GM12892 (cell line): ENCODE results near the gene RAB10.
A peak's percentile ranks its signal among the peaks of the same experiment; 100 is the strongest.
"Not testable (repeated sequence)": the region's sequence is repeated elsewhere in the genome, so short reads cannot be mapped to it uniquely, and the experiment has no call there.

ENCODE experiments used
- DNase-seq: peaks from one replicate; pipeline ENCODE4 v3.0.0; 2011; ENCODE audit not compliant: insufficient read length
- FAIRE-seq: peaks from 2 replicates; lab custom pipeline; 2011; peaks lifted over from hg19 to GRCh38; lab: Jason Lieb, UNC
- POLR2A ChIP-seq: IDR thresholded peaks from 2 replicates; pipeline ENCODE4 v1.6.1; 2011; ENCODE audit warnings: low read depth, low read length, control low read depth
- POLR2AphosphoS5 ChIP-seq: IDR thresholded peaks from 2 replicates; pipeline ENCODE4 v1.6.1; 2011; ENCODE audit warnings: low read depth, low read length, control low read depth
- TAF1 ChIP-seq: IDR thresholded peaks from 2 replicates; pipeline ENCODE4 v1.6.1; 2011; ENCODE audit warnings: low read depth, mild to moderate bottlenecking, control low read depth, low read length, borderline replicate concordance

RAB10 gene

DNA sequence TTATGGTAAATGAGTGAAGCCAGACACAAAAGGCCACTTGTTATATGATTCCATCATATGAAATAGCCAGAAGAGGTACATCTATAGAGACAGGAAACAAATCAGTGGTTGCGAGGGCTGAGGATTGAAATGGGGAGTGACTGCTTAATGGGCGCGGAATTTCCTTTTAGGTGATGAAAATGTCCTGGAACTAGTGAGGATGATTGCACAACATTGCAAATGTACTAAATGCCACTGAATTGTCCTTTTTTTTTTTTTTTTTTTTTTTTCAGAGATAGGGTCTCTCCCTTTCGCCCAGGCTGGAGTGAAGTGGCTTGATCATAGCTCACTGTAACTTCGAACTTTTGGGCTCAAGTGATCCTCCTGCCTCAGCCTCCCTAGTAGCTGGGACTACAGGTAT lies 123.7 kb downstream of the RAB10 start:
- DNase-seq (no peak), FAIRE-seq (no peak)
- TF ChIP-seq TAF1 (no peak), POLR2A (no peak), POLR2AphosphoS5 (no peak)

DNA sequence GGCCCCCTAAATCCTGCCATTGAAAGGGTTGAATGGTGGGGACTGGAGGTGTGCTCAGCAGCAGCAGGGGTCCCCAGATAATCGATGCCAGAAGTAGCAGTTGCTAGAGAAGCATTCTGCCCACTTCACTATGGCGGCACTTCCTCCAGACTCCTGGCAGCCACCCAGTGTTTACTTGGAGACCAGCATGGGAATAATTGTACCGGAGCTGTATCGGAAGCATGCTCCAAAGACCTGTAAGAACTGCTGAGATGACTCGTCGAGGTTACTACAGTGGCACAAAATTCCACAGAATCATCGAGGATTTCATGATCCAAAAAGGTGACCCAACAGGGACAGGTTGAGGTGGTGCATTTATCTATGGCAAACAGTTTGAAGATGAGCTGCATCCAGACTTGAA lies 128.0 kb downstream of the RAB10 start:
- TF ChIP-seq POLR2A = no peak
- no peak for TF ChIP-seq POLR2AphosphoS5
- TF ChIP-seq TAF1 = no peak
- DNase-seq (no peak), FAIRE-seq (no peak)

DNA sequence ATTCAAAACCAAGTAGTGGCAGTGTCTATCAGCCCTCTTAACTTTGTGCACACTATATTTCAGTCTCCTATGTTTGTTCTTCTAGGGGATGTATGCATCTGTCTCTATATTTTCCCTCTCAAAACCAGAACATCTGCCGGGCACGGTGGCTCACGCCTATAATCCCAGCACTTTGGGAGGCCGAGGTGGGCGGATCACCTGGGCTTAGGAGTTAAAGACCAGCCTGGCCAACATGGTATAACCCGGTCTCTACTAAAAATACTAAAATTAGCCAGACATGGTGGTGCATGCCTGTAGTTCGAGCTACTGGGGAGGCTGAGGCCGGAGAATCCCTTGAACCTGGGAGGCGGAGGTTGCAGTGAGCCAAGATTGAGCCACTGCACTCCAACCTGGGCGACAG lies 129.1 kb downstream of the RAB10 start:
- DNase-seq (no peak), FAIRE-seq (no peak)
- TF ChIP-seq POLR2AphosphoS5 = no peak
- TF ChIP-seq TAF1 = no peak
- no peak for TF ChIP-seq POLR2A

DNA sequence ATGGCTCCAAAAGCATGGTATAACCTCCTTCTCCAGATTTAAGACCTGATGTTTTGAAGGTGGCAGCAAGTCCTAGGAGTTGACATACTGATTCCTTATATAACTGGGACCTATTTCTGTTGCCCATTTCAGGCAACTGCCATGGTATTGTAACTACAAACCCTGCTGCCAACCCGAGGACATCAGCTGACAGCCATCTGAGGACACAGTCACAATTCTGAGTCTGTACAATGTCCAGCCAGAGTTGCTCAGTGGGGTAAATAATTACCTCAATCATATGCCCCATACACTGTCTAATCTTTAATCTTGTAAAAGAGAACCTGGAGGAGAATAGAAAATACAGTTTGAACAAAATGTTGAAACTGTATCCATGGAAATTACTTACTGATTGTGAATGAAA lies 130.3 kb downstream of the RAB10 start:
- TF ChIP-seq POLR2AphosphoS5 (no peak), POLR2A (no peak), TAF1 (no peak)
- DNase-seq (no peak), FAIRE-seq (no peak)

DNA sequence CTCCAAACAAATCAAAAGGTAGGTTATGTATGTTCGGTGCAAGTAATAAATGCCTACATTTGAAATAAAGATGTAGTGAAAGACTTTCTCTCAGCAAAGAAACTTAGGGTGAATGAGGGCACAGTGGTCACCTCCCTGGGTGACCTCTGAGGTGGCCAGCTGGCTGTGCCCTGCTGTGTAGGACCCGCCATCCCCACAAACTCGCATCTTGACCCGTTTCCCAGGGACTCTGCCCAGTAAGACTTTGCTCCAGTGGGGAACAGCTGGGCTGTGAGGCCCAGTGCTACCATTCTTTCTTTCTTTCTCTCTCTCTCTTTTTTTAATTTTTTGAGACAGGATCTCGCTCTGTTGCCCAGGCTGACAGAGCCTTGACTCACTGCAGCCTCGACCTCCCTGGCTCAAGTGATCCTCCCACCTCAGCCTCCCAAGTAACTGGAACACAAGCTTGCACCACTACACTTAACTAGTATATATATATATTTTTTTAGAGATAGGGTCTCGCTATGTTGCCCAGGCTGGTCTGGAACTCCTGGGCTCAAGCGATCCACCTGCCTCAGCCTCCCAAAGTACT lies 130.8 kb downstream of the RAB10 start:
- DNase-seq (no peak), FAIRE-seq (no peak)
- TF ChIP-seq POLR2AphosphoS5 (no peak), TAF1 (no peak), POLR2A (no peak)

DNA sequence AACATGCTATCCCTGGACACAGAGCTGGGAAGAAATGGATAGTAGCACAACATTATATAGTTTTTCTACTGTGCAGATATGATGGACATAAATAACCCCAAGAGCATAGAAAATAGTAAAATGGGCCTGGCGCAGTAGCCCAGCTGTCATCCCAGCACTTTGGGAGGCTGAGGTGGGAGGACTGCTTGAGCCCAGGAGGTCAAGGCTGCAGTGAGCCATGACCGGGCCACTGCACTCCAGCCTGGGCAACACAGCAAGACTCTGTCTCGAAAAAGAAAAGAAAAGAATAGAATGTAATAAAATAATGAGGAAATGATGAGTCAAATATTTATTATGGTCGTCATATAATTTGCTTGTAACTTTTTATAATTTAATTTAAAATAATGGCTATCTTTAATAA lies 131.5 kb downstream of the RAB10 start:
- TF ChIP-seq POLR2A = no peak
- TF ChIP-seq POLR2AphosphoS5 = no peak
- TF ChIP-seq TAF1 = no peak
- no peak for FAIRE-seq
- DNase-seq = no peak

DNA sequence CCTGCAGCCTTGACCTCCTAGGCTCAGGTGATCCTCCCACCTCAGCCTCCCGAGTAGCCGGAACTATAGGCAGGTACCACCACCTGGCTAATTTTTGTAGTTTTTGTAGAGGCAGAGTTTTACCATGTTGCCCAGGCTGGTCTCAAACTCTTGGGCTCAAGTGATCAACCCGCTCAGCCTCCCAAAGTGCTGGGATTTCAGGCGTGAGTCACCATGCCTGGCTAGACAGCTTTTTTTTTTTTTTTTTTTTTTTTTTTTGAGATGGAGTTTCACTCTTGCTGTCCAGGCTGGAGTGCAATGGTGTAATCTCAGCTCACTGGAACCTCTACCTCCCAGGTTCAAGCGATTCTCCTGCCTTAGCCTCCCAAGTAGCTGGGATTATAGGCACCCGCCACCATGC lies 132.7 kb downstream of the RAB10 start:
- DNase-seq, FAIRE-seq: not testable (repeated sequence)

DNA sequence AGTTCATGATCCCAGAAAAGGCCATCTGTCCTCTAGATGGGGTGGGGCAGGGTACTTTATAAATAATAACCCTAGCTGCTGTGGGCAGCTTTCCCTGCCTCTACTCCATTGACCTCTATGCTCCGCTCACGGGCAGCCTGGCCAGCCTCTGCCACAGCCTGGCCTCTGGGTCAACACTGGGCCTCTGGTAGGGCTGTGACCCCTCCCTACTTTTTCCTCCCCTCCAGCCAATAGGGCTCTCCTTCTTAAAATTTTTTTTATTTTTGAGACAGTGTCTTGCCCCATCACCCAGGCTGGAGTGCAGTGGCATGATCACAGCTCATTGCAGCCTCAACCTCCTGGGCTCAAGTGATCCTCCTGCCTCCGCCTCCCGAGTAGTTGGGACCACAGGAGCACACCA lies 134.9 kb downstream of the RAB10 start:
- DNase-seq (no peak), FAIRE-seq (no peak)
- no peak for TF ChIP-seq TAF1

DNA sequence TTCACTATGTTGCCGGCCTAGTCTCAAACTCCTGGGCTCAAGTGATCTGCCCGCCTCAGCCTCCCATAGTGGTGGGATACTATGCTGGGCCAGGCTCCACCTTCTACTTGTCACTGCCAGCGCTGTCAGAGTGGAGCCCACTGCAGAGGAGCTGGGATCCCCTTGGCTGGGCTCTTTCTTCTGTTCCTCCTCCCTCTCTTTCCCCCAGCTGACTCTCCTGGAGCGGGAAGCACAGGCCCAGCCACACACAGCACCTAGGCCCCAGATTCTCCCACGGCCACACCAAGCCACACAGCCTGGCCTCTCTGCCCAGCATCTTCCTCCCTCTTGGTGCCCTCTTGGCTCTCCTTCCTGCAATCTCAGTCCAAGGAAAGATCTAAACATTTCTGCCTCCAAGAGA lies 135.3 kb downstream of the RAB10 start:
- TF ChIP-seq POLR2AphosphoS5 (no peak), POLR2A (no peak), TAF1 (no peak)
- DNase-seq = no peak
- FAIRE-seq = no peak

DNA sequence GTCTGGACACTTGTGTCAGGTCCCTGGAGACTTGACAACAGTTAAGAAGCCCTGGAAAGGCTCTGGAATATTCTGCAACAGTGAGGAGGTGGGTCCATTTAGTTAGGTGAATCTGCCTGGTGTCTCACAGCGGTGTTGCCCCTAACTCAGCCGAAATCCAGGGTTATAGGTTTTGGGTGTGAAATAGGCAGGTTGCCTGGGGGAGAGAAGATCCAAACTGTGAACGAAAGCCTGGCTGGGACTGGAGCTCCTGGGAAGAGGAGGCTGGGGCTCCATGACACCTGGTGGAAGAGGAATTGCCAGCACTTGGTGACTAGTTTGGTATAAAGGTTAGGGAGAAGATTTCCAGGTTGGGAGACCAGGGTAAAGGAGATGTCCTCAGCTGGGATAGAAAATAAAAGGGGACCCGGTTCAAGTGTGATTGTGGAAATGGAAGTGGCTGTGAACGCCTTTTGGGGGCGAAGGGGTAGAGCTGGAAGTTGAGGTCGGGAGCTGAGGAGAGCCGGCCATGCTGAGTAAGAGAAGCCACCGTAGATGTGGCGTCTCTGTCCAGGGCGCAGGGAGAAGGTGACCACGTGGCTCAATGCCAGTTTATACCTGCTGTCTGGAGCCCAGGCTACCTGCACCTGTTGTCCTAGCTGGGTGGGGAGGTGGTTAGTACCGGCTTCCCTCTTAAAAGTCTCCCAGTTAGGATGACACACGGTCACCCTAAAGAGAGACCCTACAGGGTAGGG lies 136.0 kb downstream of the RAB10 start:
- TF ChIP-seq TAF1 (no peak), POLR2AphosphoS5 (no peak), POLR2A (no peak)
- FAIRE-seq = no peak

DNA sequence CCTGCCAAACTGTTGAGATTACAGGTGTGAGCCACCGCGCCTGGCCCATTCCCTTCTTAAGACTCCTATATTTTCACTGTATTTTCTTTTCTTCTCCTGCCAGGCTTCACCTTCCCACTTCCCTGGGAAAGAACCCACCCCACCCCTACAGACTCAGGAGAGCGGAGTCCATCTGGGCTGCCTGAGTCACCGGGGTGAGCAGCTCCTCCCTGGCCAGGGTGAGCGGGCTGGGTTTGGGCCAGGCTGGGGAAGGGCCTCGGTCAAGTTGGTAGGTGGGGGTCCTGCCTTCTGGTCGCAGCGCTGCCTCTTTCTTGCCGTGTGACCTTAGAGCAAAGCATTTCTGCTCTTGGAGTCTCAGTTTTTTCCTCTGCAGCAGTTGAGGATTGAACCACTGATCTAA lies 136.9 kb downstream of the RAB10 start:
- DNase-seq (no peak), FAIRE-seq (no peak)
- TF ChIP-seq TAF1 (no peak), POLR2A (no peak), POLR2AphosphoS5 (no peak)

More for the DNA sequence above, 136.0 kb downstream of the RAB10 start:
- DNase-seq = no peak

DNA sequence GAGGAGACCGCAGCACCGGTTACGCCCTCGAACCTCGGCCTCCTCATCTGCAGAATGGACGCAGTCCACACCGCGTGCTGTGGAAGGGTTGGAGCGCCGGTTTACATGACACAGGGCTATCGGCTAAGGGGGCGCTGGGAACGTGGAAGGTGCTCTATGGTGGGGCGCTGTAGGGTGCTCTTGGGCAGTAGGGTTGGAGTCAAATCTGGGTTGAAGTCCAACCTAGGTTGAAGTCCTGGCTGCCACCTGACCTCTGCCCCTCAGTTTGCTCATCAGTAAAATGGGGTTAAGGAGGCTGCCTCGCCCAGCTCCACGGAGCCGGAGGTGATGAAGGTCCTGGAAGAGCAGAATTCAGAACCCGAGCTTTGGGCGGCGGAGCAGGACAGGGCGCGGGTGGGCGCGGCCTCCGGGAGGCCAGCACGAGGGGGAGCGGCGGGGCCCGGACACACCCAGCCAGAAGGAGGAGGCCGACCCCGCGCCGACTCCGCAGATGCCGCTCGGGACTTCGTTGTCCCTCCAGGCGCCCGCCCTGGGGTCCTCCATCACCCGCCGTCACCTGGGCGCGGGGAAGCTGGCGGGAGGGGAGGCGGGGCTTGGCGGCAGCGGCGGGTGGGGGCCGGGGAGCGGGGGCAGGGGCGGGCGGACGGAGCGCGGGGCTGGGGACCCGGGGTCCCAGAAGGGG lies 138.4 kb downstream of the RAB10 start:
- no peak for FAIRE-seq

More for the DNA sequence above, 138.4 kb downstream of the RAB10 start:
- TF ChIP-seq POLR2AphosphoS5 (no peak), TAF1 (no peak), POLR2A (no peak)
- DNase-seq = peak; percentile 35
